HEK293T (cell line): Measurements from ENCODE around the gene CD47.

Source experiments
- ARNT ChIP-seq: fragments of 450-650 bp; IDR thresholded peaks from 2 replicates; pipeline ENCODE4 v1.6.1; 2017; ENCODE audit warnings: mild to moderate bottlenecking
- ELF4 ChIP-seq: fragments of 450-650 bp; IDR thresholded peaks from 2 replicates; pipeline ENCODE4 v1.6.1; 2017; ENCODE audit warnings: antibody characterized with exemption
- FOXA1 ChIP-seq: fragments of 450-650 bp; IDR thresholded peaks from 2 replicates; pipeline ENCODE4 v1.6.1; 2016; ENCODE audit warnings: mild to moderate bottlenecking
- LEF1 ChIP-seq: fragments of 450-650 bp; IDR thresholded peaks from 2 replicates; pipeline ENCODE4 v1.6.1; 2017; ENCODE audit warnings: mild to moderate bottlenecking, borderline replicate concordance

DNA sequence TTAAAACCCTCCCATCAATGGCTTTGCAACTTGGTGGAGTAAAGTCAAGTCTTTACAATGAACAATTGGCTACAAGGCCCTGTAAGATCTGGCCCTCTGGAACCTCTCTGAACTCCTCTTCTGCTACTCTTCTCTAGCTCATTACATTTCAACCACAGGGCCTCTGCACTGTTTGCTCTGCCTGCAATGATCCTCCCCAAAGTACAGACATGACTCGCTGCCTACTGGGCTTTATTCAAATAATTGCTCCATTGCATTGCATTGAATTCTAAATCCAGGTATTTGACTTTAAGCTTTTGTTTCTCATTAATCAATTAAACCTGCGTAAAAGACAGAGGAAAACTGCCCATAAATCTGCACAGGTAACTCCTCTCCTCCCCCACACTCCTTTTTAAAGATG is 96.7 kb downstream of the CD47 start:
- no peak for TF ChIP-seq ARNT
- no peak for TF ChIP-seq FOXA1
- no peak for TF ChIP-seq ELF4
- TF ChIP-seq LEF1, result no peak
